NCI-H510A (cell line): ENCODE results near the gene AQP12B.

Experiments
- DNase-seq: peaks from one replicate; lab custom pipeline; 2025; lab: John Stamatoyannopoulos, UW

Gene AQP12B

GRCh38 chr2:240647503-240648154 lies 35.1 kb downstream of the AQP12B start:
- no peak for DNase-seq

GRCh38 chr2:240646900-240647502 lies 35.7 kb downstream of the AQP12B start:
- DNase-seq = no peak

GRCh38 chr2:240646176-240646899 lies 36.3 kb downstream of the AQP12B start:
- DNase-seq = no peak

GRCh38 chr2:240645801-240646175 lies 36.9 kb downstream of the AQP12B start:
- DNase-seq = no peak

- DNase-seq = no peak
These were observed 37.3 kb downstream of the AQP12B start for GRCh38 chr2:240645346-240645745.

GRCh38 chr2:240644859-240645301 lies 37.8 kb downstream of the AQP12B start:
- DNase-seq = no peak

GRCh38 chr2:240644171-240644651 lies 38.5 kb downstream of the AQP12B start:
- no peak for DNase-seq

GRCh38 chr2:240643811-240644150 lies 38.9 kb downstream of the AQP12B start:
- DNase-seq = no peak

GRCh38 chr2:240643093-240643810 lies 39.4 kb downstream of the AQP12B start:
- DNase-seq = no peak

GRCh38 chr2:240642806-240643092 lies 39.9 kb downstream of the AQP12B start:
- DNase-seq = no peak

- DNase-seq = no peak
These were observed 40.5 kb downstream of the AQP12B start for GRCh38 chr2:240642061-240642805.

- DNase-seq = peak; percentile 32
These were observed 41.7 kb downstream of the AQP12B start for GRCh38 chr2:240640939-240641338.

- no peak for DNase-seq
These were observed 43.1 kb downstream of the AQP12B start for GRCh38 chr2:240639566-240639965.

- no peak for DNase-seq
These were observed 44.0 kb downstream of the AQP12B start for GRCh38 chr2:240638512-240639160.

GRCh38 chr2:240637901-240638345 lies 44.8 kb downstream of the AQP12B start:
- DNase-seq = no peak

GRCh38 chr2:240637116-240637900 lies 45.4 kb downstream of the AQP12B start:
- DNase-seq = no peak

GRCh38 chr2:240636563-240637115 lies 46.0 kb downstream of the AQP12B start:
- no peak for DNase-seq

GRCh38 chr2:240635998-240636547 lies 46.6 kb downstream of the AQP12B start:
- no peak for DNase-seq

- DNase-seq = no peak
These were observed 47.3 kb downstream of the AQP12B start for GRCh38 chr2:240635121-240635997.
